Airway epithelial cell (primary cell): ENCODE data around the gene FCRL5. TPM values are rescaled to one million over a fixed set of nuclear protein-coding genes. Genes with fewer than 3 reads are reported as not detected.

Source experiments
- total RNA-seq: library from RNA; depleted of rRNA; stranded (reverse); fragments of >200 nt; gene quantifications from 2 replicates; pipeline ENCODE4 v1.2.3, GENCODE V29; 2015

FCRL5 gene
- not detected in 2 replicates for total RNA-seq

DNA sequence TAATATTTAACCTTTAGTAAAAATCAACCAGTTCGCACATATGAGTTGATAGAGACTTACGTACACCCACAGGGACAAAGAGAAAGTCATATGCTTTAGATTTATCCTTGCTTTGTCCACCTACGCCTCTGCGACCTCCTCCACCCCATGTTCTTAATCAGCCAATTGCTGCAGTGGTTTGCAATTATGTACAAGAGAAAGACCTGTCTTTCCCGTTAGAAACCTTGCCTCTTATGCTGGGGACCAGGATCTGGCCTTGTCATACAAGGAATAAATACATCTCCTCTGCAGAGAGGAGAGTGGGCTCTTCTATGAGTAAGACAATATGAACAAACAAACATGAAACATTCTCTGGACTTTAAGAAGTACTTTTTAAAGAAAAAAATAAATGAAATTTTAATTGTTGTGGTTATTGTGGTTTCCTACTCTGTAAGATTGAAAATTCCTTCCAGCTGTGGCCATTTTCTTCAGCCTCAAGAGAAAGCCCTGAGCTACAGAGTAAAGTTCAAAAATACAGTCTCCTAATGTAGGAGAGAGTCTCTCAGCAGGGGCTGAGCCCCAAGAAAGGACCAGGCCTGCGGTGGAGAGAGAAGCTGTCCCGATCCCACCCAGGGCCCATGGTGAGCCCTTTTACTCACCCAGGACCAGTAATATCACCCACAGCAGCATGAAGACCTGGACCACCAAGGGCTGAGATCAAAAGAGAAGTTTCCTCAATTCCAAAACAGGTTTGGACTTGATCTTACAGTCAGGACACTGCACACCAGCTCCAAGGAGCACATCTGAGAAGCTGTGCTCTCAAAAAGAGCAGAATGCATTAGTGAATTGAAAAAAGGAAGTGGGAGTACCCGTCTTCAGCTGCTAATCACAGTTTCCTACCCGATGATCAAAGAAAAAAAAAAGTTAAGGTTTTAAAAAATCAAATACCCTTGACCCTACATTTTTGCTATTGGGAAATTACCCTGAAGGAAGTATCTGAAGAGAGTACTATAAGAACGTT, at the start of gene FCRL5:
FCRL5 (minus strand) TSS at position 822 of the 1,000 bp plus-strand sequence; CDS start at position 669, 153 bp downstream.

DNA sequence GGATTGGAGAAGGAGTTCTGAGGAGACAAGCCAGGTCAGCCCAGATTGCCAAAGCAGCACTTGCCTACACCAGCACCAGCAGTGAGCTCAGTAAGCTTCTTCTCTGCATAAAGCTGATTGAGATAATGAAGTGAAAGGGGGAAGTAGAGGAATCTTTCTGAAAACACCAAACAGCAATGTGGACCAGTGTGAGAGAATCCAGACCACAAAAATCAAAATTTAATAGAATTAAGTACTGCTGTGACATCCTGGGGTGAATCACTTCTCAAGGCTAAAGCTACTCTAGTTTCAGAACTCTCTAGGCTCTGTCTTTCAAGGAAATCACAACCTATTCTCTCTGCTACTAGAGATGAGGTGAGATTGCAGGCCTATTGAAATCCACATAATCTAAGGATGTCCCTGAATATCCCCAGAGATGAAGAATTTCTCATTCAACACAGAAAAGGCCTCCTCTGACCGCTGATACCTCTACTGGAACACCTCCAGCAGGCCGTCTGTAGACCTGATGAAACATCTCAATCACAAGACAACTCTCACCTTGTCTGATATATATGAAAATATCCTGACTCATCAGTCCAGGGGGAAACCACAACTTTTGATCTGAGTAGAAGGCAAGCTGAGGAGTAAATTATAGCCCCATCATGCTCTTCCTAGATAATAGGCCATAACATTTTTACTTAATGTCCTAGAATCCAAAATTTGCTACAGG, 45.8 kb upstream of the FCRL5 start, which contains the start of gene FCRL4:
FCRL4 (minus strand) TSS at position 127 of the 709 bp plus-strand sequence. CDS start 141 bp downstream, outside the sequence.

Other genes with a start within 250 kb of the FCRL5 start
- not detected in 2 replicates for gene FCRL4, start 45.6 kb upstream of the FCRL5 start, total RNA-seq
- not detected in 2 replicates for gene FCRL3, start 148.3 kb upstream of the FCRL5 start, total RNA-seq
- gene FCRL2, start 224.6 kb upstream of the FCRL5 start, total RNA-seq, result not detected in 2 replicates